GM13977 (cell line): Measurements from ENCODE around the gene ARHGAP24.

Source experiments
- DNase-seq: peaks from one replicate; pipeline ENCODE4 v3.0.0; 2012; ENCODE audit warnings: low spot score
- in situ Hi-C: fragments of 300-500 bp; cut with MboI; formaldehyde crosslinking; loops from one replicate; pipeline ENCODE4 v1.12.0; 2022; ENCODE audit warnings: low sequenced_read_pairs, low pct_unique_long_range_greater_than_20kb, mixed read lengths, inconsistent platforms; ENCODE audit not compliant: unreplicated experiment
- TF ChIP-seq, protein P1 (sequence below): IDR thresholded peaks from 2 replicates; pipeline ENCODE4 v1.5.1; 2012; ENCODE audit warnings: mild to moderate bottlenecking, control low read depth; ENCODE audit not compliant: insufficient read depth; ENCODE audit errors: extremely low read depth, missing control alignments

The ARHGAP24 gene

DNA sequence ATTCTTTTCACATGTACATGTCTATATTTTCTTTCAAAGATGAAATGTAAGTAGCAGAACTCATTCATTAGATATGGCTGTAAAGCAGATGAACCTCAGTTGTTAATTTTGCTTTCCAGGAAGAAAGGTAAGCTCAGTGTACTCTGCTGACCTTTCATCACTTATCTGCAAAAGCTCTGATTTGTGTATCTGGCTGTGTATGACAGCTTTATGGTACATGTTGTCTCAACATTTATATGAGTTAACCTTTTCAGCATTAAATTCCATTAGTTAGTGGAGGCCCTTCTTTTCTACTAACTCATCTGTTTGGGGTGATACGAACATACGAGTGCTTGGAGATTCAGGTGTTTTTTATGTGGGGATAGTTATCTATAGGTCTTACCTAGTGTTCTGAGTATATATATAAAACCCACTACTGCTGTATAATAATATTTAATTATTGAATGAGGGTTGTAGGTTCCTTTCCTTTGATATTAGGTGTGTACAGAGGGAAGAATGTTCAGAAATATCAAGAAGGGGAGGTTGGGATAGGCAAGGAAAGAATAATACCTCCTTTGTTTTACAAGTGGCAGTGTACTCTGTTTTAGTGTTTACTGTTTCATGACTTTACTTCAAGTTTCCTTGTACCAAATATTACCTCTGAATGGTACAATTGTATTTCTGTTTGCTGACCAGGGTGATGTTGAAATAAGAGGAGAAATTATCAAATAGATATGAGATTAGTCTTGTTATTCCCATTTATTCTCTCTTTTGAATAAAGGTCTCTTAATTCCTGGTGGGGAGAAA is 395.5 kb downstream of the ARHGAP24 start:
- DNase-seq: no peak
- in situ Hi-C loops: no loop called here
- TF ChIP-seq, protein P1, sequence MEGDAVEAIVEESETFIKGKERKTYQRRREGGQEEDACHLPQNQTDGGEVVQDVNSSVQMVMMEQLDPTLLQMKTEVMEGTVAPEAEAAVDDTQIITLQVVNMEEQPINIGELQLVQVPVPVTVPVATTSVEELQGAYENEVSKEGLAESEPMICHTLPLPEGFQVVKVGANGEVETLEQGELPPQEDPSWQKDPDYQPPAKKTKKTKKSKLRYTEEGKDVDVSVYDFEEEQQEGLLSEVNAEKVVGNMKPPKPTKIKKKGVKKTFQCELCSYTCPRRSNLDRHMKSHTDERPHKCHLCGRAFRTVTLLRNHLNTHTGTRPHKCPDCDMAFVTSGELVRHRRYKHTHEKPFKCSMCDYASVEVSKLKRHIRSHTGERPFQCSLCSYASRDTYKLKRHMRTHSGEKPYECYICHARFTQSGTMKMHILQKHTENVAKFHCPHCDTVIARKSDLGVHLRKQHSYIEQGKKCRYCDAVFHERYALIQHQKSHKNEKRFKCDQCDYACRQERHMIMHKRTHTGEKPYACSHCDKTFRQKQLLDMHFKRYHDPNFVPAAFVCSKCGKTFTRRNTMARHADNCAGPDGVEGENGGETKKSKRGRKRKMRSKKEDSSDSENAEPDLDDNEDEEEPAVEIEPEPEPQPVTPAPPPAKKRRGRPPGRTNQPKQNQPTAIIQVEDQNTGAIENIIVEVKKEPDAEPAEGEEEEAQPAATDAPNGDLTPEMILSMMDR: no peak

DNA sequence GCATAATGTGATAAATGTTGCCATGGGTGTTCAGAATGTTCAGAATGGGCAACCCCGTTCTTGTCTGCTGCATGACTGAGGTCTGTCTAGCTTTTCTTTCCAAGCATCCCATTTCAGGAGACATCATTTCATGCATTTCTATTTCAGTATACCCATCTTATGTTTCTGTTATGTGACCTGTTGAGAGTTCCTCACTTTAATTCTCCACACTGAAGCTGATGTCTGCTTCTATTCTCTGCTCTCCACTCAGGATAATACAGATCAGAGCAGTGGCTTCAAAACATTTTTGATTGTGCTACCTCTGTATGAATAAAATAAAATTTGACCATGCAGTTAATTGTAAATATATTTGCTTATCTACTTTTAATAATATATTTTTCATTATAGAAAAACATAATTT is 398.6 kb downstream of the ARHGAP24 start:
- TF ChIP-seq, protein P1: no peak
- DNase-seq: no peak
- in situ Hi-C loops: no loop called here

DNA sequence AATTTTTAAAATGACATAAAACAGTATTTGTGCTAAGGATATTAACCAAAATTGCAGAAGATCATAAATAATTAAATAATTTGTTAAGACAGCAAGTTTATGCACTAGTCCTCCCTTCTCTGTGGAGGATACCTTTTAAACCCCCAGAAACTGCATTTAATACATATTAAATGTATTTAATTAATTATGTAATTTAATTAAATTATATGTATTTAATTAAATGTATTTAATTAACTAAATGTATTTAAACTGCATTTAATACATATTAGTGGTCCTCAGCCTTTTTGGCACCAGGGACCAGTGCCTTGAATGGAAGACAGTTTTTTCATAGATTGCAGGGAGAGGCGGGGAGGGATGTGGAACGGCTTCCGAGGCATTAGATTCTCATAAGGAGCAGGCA is 404.6 kb downstream of the ARHGAP24 start:
- in situ Hi-C loops: no loop called here
- no peak for DNase-seq
- TF ChIP-seq, protein P1: no peak

DNA sequence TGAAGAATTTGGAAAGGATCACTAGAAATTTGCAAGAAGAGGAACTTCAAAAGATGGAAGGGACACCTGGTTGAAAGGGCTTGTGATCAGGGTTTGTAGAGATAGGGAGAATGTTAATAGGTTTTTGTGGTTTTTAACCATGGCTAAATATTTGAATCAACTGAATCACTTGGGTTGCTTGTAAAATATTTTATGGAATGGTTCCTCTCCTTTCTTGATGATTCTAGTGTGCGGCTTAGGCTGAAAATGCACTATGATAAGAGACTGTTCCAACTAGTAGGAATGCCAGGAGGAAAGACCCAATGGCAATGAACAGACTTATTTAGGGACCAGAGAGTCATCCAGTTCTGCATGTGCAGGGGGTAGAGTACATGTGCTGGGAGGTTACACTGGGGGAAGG is 408.2 kb downstream of the ARHGAP24 start:
- in situ Hi-C loops: no loop called here
- DNase-seq: no peak
- TF ChIP-seq, protein P1: no peak

DNA sequence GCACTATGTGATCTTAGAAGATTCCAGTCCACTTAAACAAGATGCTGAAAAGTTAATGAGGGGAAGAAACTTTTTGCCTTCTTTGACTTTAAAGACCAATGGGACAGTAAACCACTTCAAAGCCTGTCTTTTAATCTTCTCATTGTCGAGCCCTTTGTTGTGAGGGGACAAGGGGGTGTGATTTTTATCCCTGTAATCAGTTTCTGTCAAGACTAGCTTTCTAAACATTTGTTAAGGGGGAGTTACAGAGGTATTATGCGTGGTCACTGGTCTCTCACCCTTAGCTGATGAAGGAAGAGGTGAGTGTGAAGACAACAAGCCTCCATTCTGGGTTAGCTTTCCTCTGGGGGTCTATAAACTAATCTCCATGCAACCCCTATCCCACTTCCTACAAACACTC is 409.3 kb downstream of the ARHGAP24 start:
- in situ Hi-C loops: no loop called here
- TF ChIP-seq, protein P1: no peak
- DNase-seq: no peak

DNA sequence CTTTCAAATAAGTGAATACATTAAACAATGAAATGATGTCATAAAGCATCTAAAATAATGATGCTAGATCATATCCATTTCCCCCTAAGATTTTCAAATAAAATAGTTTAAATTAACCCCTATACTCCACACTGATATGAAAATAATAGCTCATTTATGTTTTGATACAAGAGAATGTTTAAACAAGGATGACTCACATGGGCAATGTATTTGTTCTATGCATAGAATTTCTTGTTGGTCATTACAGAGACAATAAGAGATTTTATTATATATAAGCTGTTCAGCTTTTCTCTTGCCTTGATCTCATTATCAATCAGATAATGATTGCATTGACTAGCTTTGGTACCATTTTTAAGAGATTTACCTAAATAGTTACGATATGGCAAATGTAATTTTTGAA is 411.7 kb downstream of the ARHGAP24 start:
- TF ChIP-seq, protein P1: no peak
- in situ Hi-C loops: no loop called here
- DNase-seq: no peak
